ENCODE results near the gene RBM15B.
"Not testable (repeated sequence)": the region's sequence is repeated elsewhere in the genome, so short reads cannot be mapped to it uniquely, and the experiment has no call there.

GRCh38 chr3:51368276-51368675 lies 22.8 kb upstream of the RBM15B start:
- not testable (repeated sequence) for TF ChIP-seq CTCF (IDR thresholded peaks at IDR 0.05; ENCODE audit: borderline replicate concordance, extremely low read depth, low read length, poor library complexity, severe bottlenecking); EZH2 (IDR thresholded peaks at IDR 0.05; ENCODE audit: borderline replicate concordance, low read depth, low read length, severe bottlenecking)
